ENCODE data around the gene ERC2.
"Not testable (repeated sequence)": the region's sequence is repeated elsewhere in the genome, so short reads cannot be mapped to it uniquely, and the experiment has no call there.

ERC2 gene

GRCh38 chr3:55524565-55525244 lies 943.6 kb downstream of the ERC2 start:
- no peak for DNase-seq (ENCODE audit: low spot score)

GRCh38 chr3:55523471-55523870 lies 944.8 kb downstream of the ERC2 start:
- no peak for DNase-seq (ENCODE audit: low spot score)

- DNase-seq (ENCODE audit: low spot score), result no peak
These were observed 946.4 kb downstream of the ERC2 start for GRCh38 chr3:55521738-55522421.

DNA sequence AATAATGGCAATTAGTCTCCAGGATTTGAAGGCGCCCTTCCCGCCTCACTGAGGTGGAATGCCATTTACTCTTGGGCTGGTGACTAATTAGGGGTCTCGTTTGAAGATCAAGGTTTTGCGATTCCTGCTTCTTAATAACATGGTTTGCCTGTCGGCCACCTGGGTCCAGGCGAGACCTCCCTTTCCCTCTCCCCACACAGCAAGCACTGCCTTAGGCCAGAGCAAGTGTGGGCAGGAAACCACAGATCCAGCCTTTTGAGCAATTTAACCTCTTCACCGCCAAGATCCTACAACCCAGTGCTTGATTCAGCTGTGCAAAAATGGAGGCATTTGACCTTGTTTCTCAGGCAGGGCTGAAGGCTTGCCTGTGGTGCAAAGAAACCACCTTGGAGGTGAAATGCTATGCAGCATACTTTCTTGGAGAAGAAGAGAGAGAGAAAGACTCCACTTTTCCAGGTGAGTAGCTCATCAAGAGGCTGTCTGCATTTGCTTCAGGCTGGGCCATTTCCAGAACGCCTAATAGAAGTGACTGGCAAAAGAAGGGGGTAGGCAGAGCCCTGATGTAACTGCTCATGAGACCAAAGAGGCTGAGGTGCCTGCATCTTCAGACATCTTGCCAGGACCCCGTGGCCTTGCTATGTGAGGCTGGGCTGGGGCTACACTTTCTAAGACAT lies 947.1 kb downstream of the ERC2 start:
- no peak for DNase-seq (ENCODE audit: low spot score)

DNA sequence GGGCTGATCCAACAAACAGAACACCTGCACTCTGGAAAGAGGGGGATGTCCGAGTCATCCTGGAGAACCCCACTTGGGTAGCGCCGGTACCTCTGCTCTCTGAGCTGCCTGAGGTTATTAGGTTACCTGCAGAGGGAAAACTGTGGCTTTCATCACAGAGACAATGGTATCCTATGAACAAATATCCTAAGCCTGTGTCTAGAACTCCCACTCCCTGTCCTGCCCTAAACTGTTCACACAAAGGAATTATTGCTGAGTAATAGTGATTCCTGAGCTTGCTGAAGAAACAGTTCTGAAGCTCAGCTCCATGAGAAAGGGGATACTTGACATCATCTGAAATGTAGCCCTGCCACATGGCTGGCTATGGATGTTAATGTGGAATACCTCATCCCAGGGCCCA lies 949.2 kb downstream of the ERC2 start:
- DNase-seq (ENCODE audit: low spot score), result no peak

- DNase-seq (ENCODE audit: low spot score), result no peak
These were observed 949.8 kb downstream of the ERC2 start for GRCh38 chr3:55518451-55518850.

GRCh38 chr3:55516392-55517030 lies 951.8 kb downstream of the ERC2 start:
- no peak for DNase-seq (ENCODE audit: low spot score)

- DNase-seq (ENCODE audit: low spot score), result no peak
These were observed 952.6 kb downstream of the ERC2 start for GRCh38 chr3:55515550-55516246.

DNA sequence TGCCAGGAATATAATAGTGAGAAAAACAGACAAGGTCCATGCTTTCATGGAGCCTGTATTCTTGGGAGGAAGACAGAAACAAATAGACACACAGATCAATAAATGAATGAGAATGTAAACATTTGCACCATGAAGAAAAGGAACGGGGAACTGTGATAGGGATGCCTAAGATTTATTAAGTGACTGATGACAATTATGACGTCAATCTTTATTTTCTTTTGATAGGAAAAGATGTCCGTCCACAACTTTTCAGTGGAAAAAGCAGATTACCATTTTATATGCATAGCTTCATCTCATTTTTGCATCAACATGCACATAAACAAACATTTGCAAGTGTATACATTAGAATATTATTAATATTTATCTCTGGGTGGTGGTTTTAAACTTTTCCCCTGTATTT lies 953.3 kb downstream of the ERC2 start:
- DNase-seq (ENCODE audit: low spot score), result no peak

DNA sequence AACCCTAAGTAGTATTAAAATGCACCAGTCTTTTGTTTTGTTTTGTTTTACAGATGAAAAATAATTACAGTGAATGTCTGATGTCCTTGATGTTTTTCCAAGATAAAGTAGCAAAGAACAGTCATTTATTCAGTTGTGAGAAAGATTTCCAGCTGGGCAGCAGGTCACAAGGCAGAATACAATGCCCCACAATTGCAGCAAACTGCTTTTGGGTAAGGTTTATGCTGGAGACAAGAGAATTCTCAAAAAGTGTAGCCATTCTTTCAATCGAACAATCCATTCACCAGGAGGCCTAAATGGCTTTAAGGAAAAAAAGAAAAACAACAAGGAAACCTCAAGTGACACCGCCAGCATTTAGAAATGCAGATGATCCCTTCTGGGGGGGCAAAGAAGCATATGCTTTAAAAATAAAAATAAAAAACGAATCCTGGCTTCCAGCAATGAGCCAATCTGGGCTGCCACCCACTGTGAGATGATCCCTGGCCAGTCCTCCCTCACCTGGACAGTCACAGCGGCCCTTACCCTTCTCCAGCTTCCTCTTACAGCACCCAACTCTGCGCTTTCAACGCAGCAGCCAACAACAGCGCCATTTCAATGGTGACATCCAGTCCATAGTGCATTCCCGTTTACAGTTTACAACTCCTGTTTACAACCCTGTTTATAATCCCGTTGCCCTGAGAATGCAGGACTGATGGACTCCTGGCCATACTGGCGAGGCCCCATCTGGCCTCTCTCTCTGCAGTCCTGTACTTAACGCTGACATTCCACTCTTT lies 955.5 kb downstream of the ERC2 start:
- DNase-seq (ENCODE audit: low spot score), result no peak

- no peak for DNase-seq (ENCODE audit: low spot score)
These were observed 956.2 kb downstream of the ERC2 start for GRCh38 chr3:55511895-55512570.

GRCh38 chr3:55508335-55508734 lies 959.9 kb downstream of the ERC2 start:
- no peak for DNase-seq (ENCODE audit: low spot score)

DNA sequence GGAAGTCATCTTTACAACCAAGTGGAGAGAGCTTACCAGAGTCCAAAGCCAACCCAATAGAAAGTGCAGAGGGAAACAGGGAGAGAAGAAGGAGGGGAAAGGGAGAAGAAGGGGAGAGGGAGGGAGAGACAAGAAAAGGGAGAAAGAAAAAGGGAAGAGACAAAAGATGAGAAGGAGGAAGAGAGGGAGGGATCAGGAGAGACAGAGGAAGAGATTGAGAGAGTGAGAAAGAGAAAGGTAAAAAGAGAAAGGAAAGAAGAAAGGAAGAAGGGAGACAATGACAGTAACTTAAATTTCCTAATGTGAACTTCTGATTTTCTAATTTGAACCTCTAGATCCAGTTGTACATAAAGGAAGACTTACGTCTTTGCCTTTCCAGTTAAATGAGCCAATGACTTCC lies 960.5 kb downstream of the ERC2 start:
- DNase-seq (ENCODE audit: low spot score), result no peak

DNA sequence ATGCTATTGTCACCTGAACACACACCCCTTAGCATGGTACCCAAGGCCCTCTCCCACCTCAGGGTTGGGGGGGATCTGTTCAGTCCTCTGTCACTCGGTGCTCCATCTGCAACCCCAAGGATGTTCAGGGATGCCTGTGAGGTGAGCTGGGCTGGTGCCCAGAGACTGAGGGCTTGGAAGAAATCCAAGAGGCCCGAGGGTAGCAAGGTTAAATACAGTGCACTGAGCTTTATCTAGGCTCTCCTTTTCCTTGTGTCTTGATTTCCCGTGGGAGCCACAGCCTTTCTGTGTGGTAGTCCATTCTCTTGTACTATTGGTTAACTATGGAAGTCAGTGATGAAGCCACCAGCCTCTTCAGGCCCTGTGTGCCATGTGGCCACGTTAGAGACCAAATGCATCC lies 962.5 kb downstream of the ERC2 start:
- no peak for DNase-seq (ENCODE audit: low spot score)

- DNase-seq (ENCODE audit: low spot score), result not testable (repeated sequence)
These were observed 963.2 kb downstream of the ERC2 start for GRCh38 chr3:55505102-55505501.

GRCh38 chr3:55501905-55502304 lies 966.4 kb downstream of the ERC2 start:
- DNase-seq (ENCODE audit: low spot score), result no peak

GRCh38 chr3:55500555-55501330 lies 967.5 kb downstream of the ERC2 start:
- no peak for DNase-seq (ENCODE audit: low spot score)

DNA sequence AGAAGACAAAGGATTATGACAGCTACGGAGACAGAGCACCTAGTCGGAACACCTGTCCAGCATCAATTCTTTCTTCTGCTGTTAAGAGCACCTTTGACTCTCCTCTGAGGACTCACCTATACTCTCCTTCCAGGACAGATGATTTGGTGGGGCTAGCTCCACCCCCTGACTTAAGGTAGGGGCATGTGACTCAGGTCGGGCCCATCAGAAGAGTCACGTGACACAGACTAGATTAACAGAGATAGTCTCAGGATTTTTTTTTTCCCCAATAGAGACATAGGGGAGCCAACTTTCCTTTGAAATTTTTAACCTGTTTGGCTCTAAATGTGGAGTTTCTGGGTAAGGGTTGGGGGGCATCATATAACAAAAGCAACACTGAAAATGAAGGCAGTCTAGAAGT lies 969.7 kb downstream of the ERC2 start:
- DNase-seq (ENCODE audit: low spot score), result no peak

- no peak for DNase-seq (ENCODE audit: low spot score)
These were observed 971.0 kb downstream of the ERC2 start for GRCh38 chr3:55497250-55497649.

DNA sequence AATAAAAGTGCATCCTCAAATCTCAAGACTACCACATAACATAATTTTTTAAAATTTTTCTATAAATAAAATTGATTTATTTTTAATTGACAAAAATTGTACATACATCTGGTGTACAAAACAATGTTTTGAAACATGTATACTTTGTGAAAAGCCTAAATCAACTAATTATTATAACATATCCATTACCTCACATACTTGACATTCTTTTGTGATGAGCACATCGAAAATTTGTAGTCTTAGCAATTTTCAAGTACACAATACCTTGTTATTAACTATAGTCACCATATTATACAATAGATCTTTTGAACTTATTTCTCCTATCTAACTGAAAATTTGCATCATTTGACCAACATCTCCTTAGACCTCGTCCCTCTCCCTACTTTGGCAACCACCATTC lies 973.3 kb downstream of the ERC2 start:
- no peak for DNase-seq (ENCODE audit: low spot score)

All from cerebellar cortex (tissue), 1 donor.